Breast epithelium (tissue), 4 donors: ENCODE results near the gene COL9A2. TPM values are rescaled to one million over a fixed set of nuclear protein-coding genes. Genes with fewer than 3 reads are reported as not detected.

Experiments used
- DNase-seq, 2 donors: peaks; one replicate each; pipeline ENCODE4 v3.0.0-alpha.2; 2019; ENCODE audit warnings: low spot score in 2 of 2
- H3K27ac ChIP-seq, 2 donors: fragments of 200-600 bp; sonication (generic) in 1 of 2; one replicate each; pipeline ENCODE4 v1.5.1; 2016 to 2019; ENCODE audit warnings: mild to moderate bottlenecking in 1 of 2
- H3K27me3 ChIP-seq, 2 donors: fragments of 200-600 bp; sonication (generic) in 1 of 2; one replicate each; pipeline versions ENCODE4 v1.5.1 to v1.6.0; 2017 to 2019; ENCODE audit warnings: control low read depth in 1 of 2, mild to moderate bottlenecking in 1 of 2
- H3K36me3 ChIP-seq: fragments of 200-600 bp; one replicate; pipeline ENCODE4 v1.5.1; 2019
- H3K4me1 ChIP-seq, 2 donors: fragments of 200-600 bp; sonication (generic); one replicate each; pipeline ENCODE4 v1.5.1; 2016 to 2019; ENCODE audit warnings: control low read depth in 1 of 2
- H3K4me3 ChIP-seq, 3 donors: fragments of 200-600 bp; sonication (generic); 1 replicate in 2 of 3; 2 replicates in 1 of 3; pipeline ENCODE4 v1.5.1; 2016 to 2019; ENCODE audit warnings: mild to moderate bottlenecking in 3 of 3, moderate library complexity in 2 of 3
- H3K9me3 ChIP-seq, 2 donors: fragments of 200-600 bp; sonication (generic) in 1 of 2; one replicate each; pipeline ENCODE4 v1.5.1; 2016 to 2019; ENCODE audit warnings: control low read depth in 1 of 2
- POLR2A ChIP-seq: fragments of 450-650 bp; IDR thresholded peaks from one replicate; pipeline ENCODE4 v1.6.1; 2016; ENCODE audit warnings: antibody characterized with exemption, mild to moderate bottlenecking, moderate library complexity
- POLR2AphosphoS5 ChIP-seq, 3 donors: sonication (generic); formaldehyde crosslinking; IDR thresholded peaks; one replicate each; pipeline ENCODE4 v1.6.1; 2017; ENCODE audit warnings: antibody characterized with exemption in 3 of 3
- intact Hi-C: fragments of 100-400 bp; cut with DNase I; formaldehyde crosslinking; loops from one replicate; pipeline ENCODE4 v1.15.1; 2023; ENCODE audit warnings: low total_unique reads
- total RNA-seq, 3 donors: library from RNA; depleted of rRNA; stranded (reverse); fragments of >200 nt; gene quantifications; one replicate each; pipeline ENCODE4 v1.1.0, GENCODE V29; 2016
- TF ChIP-seq, protein P1 (sequence below), 3 donors: fragments of 450-650 bp; IDR thresholded peaks; one replicate each; pipeline ENCODE4 v1.5.1; 2016 to 2017; ENCODE audit warnings: antibody characterized with exemption in 3 of 3, mild to moderate bottlenecking in 3 of 3, moderate library complexity in 3 of 3

The COL9A2 gene
- total RNA-seq, 3 donors from 2014 or later: 1.4 to 22.0 (median 11.4) TPM

DNA sequence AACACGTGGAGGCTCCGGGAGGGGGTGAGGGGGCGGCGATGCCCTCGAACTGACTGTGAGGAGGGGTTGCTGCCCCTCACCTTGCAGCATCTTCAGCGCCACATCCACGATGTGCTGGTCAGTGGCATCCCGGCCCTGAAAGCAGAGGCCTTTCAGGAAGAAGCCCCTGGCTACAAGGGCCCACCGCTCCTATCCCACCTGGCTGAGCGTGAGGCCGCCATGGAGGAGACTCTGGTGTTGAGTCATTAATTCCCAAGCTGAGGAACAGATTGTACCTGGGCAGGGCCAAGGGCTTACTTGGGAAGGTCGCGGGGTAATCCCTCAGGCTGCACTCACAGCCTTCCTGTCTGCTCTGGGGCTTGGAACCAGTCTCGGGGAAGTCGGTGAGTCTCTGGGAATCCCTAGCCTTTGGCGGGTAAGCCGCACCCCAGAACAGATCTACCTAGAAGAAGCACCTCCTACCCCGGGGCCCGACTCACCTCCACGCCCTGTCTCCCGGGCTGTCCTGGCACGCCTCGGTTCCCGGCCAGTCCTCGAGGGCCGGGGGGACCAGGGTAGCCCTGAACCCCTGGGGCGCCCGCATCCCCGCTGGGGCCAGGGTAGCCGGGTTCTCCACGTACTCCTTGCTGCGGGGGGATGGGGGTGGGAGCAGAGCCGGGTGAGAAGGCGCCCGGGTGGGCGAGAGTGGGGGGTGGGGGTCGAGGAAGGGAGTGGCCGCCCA is 13.9 kb downstream of the COL9A2 start:
- no peak overlapping the region for H3K27ac ChIP-seq
- no peaks in the 10 kb centered on the region for H3K4me1 ChIP-seq
- intact Hi-C loops: no loop called here
- TF ChIP-seq, protein P1, sequence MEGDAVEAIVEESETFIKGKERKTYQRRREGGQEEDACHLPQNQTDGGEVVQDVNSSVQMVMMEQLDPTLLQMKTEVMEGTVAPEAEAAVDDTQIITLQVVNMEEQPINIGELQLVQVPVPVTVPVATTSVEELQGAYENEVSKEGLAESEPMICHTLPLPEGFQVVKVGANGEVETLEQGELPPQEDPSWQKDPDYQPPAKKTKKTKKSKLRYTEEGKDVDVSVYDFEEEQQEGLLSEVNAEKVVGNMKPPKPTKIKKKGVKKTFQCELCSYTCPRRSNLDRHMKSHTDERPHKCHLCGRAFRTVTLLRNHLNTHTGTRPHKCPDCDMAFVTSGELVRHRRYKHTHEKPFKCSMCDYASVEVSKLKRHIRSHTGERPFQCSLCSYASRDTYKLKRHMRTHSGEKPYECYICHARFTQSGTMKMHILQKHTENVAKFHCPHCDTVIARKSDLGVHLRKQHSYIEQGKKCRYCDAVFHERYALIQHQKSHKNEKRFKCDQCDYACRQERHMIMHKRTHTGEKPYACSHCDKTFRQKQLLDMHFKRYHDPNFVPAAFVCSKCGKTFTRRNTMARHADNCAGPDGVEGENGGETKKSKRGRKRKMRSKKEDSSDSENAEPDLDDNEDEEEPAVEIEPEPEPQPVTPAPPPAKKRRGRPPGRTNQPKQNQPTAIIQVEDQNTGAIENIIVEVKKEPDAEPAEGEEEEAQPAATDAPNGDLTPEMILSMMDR (IDR thresholded peaks at IDR 0.05): no peak
- TF ChIP-seq POLR2AphosphoS5 (IDR thresholded peaks at IDR 0.05) (no peak), POLR2A (no peak)
- no peaks in the 10 kb centered on the region for H3K27me3 ChIP-seq
- no peaks in the 10 kb centered on the region for H3K36me3 ChIP-seq
- no peaks in the 10 kb centered on the region for H3K9me3 ChIP-seq
- no peak overlapping the region for H3K4me3 ChIP-seq
- DNase-seq: no peak

DNA sequence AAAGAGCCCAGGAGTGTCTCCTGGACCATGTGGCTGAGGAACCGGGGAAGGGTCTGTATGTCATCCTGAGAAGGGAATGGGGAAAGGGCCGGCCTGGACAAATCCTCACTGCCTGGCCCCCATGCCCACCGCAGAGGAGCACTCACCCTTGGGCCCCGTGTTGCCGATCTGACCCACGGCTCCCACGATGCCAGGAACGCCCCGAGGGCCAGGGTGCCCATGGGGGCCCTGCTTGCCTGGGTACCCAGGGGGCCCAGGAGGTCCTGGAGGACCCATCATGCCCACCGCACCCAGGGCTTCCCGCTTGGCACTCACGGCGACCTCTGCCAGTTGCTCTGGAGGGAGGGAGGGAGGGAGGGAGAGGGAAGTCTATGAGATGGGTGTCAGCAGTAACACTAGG is 14.6 kb downstream of the COL9A2 start:
- DNase-seq: no peak
- no peaks in the 10 kb centered on the region for H3K27me3 ChIP-seq
- intact Hi-C loops: no loop called here

DNA sequence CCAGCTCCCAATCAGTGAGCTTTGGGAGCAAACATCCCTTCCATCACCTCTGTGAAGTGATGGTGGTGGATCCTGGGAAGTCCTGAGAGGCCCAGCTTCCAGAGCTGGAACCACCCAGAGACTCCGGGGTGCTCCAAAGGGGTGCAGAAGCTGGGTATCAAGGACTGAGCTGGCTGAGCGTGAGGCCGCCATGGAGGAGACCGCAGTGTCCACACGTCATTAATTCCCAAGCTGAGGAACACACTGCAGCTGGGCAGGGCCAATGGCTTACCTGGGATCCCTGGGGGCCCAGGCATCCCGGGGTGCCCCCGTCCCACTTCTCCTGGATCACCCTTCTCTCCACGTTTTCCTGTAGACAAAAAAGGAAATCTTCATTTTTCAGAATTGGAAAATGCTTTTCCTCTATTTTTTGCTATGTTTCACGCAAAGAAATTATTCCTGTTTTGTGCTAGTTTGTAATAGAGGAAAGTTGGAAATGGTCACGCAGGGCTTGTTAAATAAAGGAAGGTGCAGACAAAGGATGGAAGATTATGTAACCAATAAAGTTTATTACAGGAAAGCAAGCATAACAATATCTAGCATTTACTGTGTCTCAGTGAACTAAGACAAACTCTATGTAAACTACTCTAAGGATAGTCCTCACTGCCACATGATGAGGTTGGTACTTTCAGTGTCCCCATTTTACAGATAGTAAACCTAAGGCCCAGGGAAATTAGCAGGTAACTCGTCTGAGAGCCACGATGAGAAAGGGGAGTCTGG is 15.4 kb downstream of the COL9A2 start:
- no peak for TF ChIP-seq POLR2AphosphoS5 (IDR thresholded peaks at IDR 0.05)
- TF ChIP-seq, protein P1 (IDR thresholded peaks at IDR 0.05): no peak
- TF ChIP-seq POLR2A: no peak
- no peaks in the 10 kb centered on the region for H3K4me1 ChIP-seq
- H3K4me3 ChIP-seq: no peak overlapping the region
- H3K36me3 ChIP-seq: no peaks in the 10 kb centered on the region
- DNase-seq: no peak
- intact Hi-C loops: no loop called here
- no peaks in the 10 kb centered on the region for H3K27me3 ChIP-seq
- no peaks in the 10 kb centered on the region for H3K9me3 ChIP-seq
- H3K27ac ChIP-seq: no peak overlapping the region

More for the DNA sequence above, 14.6 kb downstream of the COL9A2 start:
- Histone ChIP-seq H3K9me3 (no peaks in the 10 kb centered on the region), H3K4me3 (no peak overlapping the region), H3K4me1 (no peaks in the 10 kb centered on the region), H3K36me3 (no peaks in the 10 kb centered on the region), H3K27ac (no peak overlapping the region)
- no peak for TF ChIP-seq POLR2AphosphoS5 (IDR thresholded peaks at IDR 0.05)
- TF ChIP-seq, protein P1 (IDR thresholded peaks at IDR 0.05): no peak
- TF ChIP-seq POLR2A: no peak

DNA sequence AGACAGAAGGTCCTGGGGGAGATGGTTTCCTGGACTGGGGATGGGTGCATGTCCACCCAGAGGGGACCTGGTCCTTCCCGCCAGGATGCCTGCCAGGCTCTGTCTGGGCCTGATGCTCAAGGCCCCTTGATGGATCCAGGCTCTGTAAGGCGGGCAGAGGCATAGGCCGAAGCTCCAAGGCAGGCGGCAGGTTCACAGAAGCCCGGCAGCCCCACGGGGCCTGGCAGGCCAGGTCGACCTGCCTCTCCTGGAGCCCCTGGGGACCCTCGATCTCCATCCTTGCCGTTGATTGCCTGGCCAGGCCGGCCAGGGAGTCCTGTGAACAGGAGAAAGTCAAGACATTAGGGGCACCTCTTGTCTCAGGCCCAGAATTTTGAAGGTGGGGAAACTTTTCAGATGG is 16.0 kb downstream of the COL9A2 start:
- Histone ChIP-seq H3K36me3 (no peaks in the 10 kb centered on the region), H3K9me3 (no peaks in the 10 kb centered on the region), H3K4me1 (no peaks in the 10 kb centered on the region), H3K27ac (no peak overlapping the region), H3K4me3 (no peak overlapping the region), H3K27me3 (no peaks in the 10 kb centered on the region)
- intact Hi-C loops: no loop called here
- no peak for DNase-seq
- TF ChIP-seq, protein P1 (IDR thresholded peaks at IDR 0.05): no peak

DNA sequence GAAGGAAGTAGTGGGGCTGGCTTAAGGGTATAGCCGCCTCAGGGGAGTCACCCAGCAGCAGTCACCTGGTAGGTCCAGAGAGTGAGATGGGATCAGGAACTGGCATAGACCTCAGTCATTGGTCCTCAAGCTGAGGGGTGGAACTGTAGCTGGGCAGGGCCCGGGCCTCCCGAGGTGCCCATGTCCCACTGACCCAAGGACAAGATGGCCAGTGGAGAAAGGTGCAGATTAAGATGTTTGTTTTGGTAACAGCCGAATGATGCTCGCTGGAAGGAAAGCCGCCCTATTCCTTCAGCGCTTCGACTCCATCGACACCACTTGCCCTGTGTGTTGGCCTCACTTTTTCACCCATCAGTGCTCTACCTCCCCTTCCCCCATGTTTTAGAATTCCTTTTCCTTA is 16.4 kb downstream of the COL9A2 start:
- Histone ChIP-seq H3K4me3 (no peak overlapping the region), H3K36me3 (no peaks in the 10 kb centered on the region), H3K9me3 (no peaks in the 10 kb centered on the region), H3K27me3 (no peaks in the 10 kb centered on the region), H3K27ac (no peak overlapping the region), H3K4me1 (no peaks in the 10 kb centered on the region)
- intact Hi-C loops: no loop called here
- no peak for DNase-seq
- TF ChIP-seq, protein P1 (IDR thresholded peaks at IDR 0.05): no peak
- no peak for TF ChIP-seq POLR2A
- no peak for TF ChIP-seq POLR2AphosphoS5 (IDR thresholded peaks at IDR 0.05)
